ENCODE data around the gene SUFU. TPM values are rescaled to one million over a fixed set of nuclear protein-coding genes. Genes with fewer than 3 reads are reported as not detected.

SUFU gene
- total RNA-seq, 1 experiment from 2014 or later = 13.1 TPM

GRCh38 chr10:102554531-102554930 is 50.8 kb downstream of the SUFU start:
- H3K4me3 Mint-ChIP-seq = no peak overlapping the region
- POLR2A ChIA-PET = interaction anchor here (1.3 kb wide), 1 partner anchor 104 kb away, joined by 3 read pairs; no protein-coding TSS in a partner anchor
- no peaks in the 10 kb centered on the region for H3K4me1 Mint-ChIP-seq
- H3K27ac Mint-ChIP-seq = no peak overlapping the region
- ATAC-seq (no peak), DNase-seq (ENCODE audit: low spot score) (no peak)
- CTCF ChIA-PET = no interaction called here
- H3K27me3 Mint-ChIP-seq (ENCODE audit: low read depth) = peaks cover 3% of the 10 kb centered on the region; the same call in 1 of the 2 replicates
- H3K36me3 Mint-ChIP-seq = peaks cover 14% of the 10 kb centered on the region
- no peak for TF ChIP-seq E2F4 (CRISPR knock-in tag; IDR thresholded peaks at IDR 0.05; ENCODE audit: borderline replicate concordance, low read depth)
- TF ChIP-seq CDX4 (CRISPR knock-in tag; IDR thresholded peaks at IDR 0.05; ENCODE audit: borderline replicate concordance) = no peak
- TF ChIP-seq OVOL2 (CRISPR knock-in tag; IDR thresholded peaks at IDR 0.05; ENCODE audit: borderline replicate concordance) = no peak
- TF ChIP-seq ZNF416 (CRISPR knock-in tag; IDR thresholded peaks at IDR 0.05) = no peak
- no peak for TF ChIP-seq HMGXB4 (CRISPR knock-in tag; IDR thresholded peaks at IDR 0.05)
- TF ChIP-seq ZNF219 (CRISPR knock-in tag; IDR thresholded peaks at IDR 0.05; ENCODE audit: borderline replicate concordance) = no peak
- no peak for TF ChIP-seq NFE2L1 (CRISPR knock-in tag; IDR thresholded peaks at IDR 0.05)
- no peak for TF ChIP-seq ZMAT4 (CRISPR knock-in tag; IDR thresholded peaks at IDR 0.05)
- no peaks in the 10 kb centered on the region for H3K9me3 Mint-ChIP-seq

GRCh38 chr10:102555781-102556328 is 52.1 kb downstream of the SUFU start:
- H3K27me3 Mint-ChIP-seq (ENCODE audit: low read depth) = peaks cover 3% of the 10 kb centered on the region
- no peak overlapping the region for H3K27ac Mint-ChIP-seq
- TF ChIP-seq EMX1 (CRISPR knock-in tag; IDR thresholded peaks at IDR 0.05) = no peak
- no peak for TF ChIP-seq FOXP1 (CRISPR knock-in tag; IDR thresholded peaks at IDR 0.05; ENCODE audit: borderline replicate concordance)
- no peak for TF ChIP-seq MLX (CRISPR knock-in tag; IDR thresholded peaks at IDR 0.05)
- no peak for TF ChIP-seq JUN (CRISPR knock-in tag; IDR thresholded peaks at IDR 0.05)
- no peak for TF ChIP-seq USF2 (CRISPR knock-in tag; IDR thresholded peaks at IDR 0.05)
- TF ChIP-seq ZNF219 (CRISPR knock-in tag; IDR thresholded peaks at IDR 0.05; ENCODE audit: borderline replicate concordance) = no peak
- no peak for TF ChIP-seq ZNF671 (CRISPR knock-in tag; IDR thresholded peaks at IDR 0.05)
- no peak for TF ChIP-seq ZBTB43 (CRISPR knock-in tag; IDR thresholded peaks at IDR 0.05)
- no peak for TF ChIP-seq MXD4 (CRISPR knock-in tag; IDR thresholded peaks at IDR 0.05; ENCODE audit: borderline replicate concordance)
- TF ChIP-seq NFATC4 (CRISPR knock-in tag; IDR thresholded peaks at IDR 0.05) = no peak
- no peak for TF ChIP-seq ESRRA (CRISPR knock-in tag; IDR thresholded peaks at IDR 0.05; ENCODE audit: borderline replicate concordance)
- TF ChIP-seq ZNF263 (CRISPR knock-in tag; IDR thresholded peaks at IDR 0.05; ENCODE audit: low read depth) = no peak
- TF ChIP-seq NFYB (CRISPR knock-in tag; conservative IDR thresholded peaks at IDR 0.05; ENCODE audit: low read depth) = no peak
- ChIA-PET CTCF (no interaction called here), POLR2A (interaction anchor here (0.7 kb wide), 1 partner anchor 27 kb away, joined by 5 read pairs; no protein-coding TSS in a partner anchor)
- no peak for DNase-seq (ENCODE audit: low spot score)
- H3K36me3 Mint-ChIP-seq = peaks cover 8% of the 10 kb centered on the region
- no peaks in the 10 kb centered on the region for H3K4me1 Mint-ChIP-seq
- H3K9me3 Mint-ChIP-seq = no peaks in the 10 kb centered on the region
- ATAC-seq = no peak
- H3K4me3 Mint-ChIP-seq = no peak overlapping the region
